ENCODE measurements around the gene PAK2.

DNA sequence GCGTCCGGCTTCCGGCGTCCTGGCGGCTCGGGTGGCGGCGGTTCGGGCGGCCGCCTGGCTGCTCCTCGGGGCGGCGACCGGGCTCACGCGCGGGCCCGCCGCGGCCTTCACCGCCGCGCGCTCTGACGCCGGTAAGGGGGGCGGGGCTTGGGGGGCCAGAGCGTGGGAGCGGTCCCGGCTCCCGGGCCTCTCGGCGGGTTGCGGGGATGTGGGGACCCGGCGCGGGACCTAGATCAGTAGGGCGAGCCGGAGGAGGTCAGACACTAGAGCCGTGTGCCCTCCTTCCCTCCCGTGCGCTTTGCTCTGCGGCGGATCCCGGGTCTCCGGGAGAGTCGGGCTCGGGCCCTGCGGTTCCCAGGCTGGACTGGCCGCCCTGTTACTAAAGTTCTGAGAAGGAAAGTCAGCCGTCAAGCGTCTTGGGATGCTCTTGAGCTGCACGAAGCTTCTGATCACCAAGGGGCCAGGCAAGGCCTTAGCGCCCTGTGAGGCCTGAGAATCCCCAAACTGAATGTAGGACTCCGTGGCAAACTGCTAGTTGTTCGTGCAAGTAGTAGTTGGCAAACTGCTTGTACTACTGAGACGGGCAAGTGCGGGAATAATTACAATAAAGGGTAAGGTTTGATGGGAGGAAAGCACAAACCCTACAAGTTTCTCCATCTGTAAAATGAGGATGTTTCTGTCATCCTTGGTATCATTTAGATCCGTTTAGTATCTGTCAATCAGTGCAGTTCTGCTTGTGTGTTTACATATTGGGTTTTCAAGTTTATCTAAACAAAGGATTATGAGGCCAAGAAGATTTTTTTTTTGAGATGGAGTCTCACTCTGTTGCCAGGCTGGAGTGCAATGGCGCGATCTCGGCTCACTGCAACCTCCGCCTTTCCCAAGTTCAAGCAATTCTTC is 26.9 kb upstream of the PAK2 start:
- TF ChIP-seq, protein P1, sequence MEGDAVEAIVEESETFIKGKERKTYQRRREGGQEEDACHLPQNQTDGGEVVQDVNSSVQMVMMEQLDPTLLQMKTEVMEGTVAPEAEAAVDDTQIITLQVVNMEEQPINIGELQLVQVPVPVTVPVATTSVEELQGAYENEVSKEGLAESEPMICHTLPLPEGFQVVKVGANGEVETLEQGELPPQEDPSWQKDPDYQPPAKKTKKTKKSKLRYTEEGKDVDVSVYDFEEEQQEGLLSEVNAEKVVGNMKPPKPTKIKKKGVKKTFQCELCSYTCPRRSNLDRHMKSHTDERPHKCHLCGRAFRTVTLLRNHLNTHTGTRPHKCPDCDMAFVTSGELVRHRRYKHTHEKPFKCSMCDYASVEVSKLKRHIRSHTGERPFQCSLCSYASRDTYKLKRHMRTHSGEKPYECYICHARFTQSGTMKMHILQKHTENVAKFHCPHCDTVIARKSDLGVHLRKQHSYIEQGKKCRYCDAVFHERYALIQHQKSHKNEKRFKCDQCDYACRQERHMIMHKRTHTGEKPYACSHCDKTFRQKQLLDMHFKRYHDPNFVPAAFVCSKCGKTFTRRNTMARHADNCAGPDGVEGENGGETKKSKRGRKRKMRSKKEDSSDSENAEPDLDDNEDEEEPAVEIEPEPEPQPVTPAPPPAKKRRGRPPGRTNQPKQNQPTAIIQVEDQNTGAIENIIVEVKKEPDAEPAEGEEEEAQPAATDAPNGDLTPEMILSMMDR (IDR thresholded peaks at IDR 0.05) = no peak
- TF ChIP-seq POLR2A (IDR thresholded peaks at IDR 0.05) = no peak
- TF ChIP-seq POLR2AphosphoS5 (IDR thresholded peaks at IDR 0.05; ENCODE audit: insufficient read depth in 1 of 2, low read depth in 1 of 2) = no peak

Measured in vagina (tissue), 2 donors.